Mammary epithelial cell (primary cell): ENCODE results near the gene TMCC1.

Experiments
- EZH2 ChIP-seq: IDR thresholded peaks from 2 replicates; pipeline ENCODE4 v1.6.1; 2012; ENCODE audit warnings: low read length, inconsistent platforms, borderline replicate concordance
- TF ChIP-seq, protein P1 (sequence below), 2 donors: IDR thresholded peaks in 1 of 2; conservative IDR thresholded peaks in 1 of 2; 2 replicates each; pipeline ENCODE4 v1.5.1; 2011 to 2012; ENCODE audit warnings: inconsistent platforms in 2 of 2, low read length in 2 of 2, mild to moderate bottlenecking in 2 of 2, control low read depth in 1 of 2, low read depth in 1 of 2; ENCODE audit not compliant: insufficient read depth in 1 of 2; ENCODE audit errors: extremely low read depth in 1 of 2

DNA sequence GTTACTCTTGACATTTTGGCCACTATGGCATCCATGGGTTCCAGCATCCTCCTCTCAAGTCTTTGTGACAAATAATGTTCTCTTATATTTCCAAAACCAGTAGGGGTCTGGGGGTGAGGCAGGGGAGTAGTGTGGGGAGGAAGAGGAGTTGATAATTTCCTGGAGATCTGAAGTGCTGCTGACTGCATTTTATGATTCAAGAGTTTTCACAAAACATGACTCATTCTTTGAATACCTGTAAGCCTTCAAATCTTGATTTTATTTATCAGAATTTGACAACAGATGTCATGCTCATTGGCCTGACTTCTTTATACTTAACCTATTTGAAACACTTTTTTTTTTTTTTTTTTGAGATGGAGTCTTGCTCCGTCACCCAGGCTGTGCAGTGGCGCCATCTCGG is 188.2 kb downstream of the TMCC1 start:
- TF ChIP-seq, protein P1, sequence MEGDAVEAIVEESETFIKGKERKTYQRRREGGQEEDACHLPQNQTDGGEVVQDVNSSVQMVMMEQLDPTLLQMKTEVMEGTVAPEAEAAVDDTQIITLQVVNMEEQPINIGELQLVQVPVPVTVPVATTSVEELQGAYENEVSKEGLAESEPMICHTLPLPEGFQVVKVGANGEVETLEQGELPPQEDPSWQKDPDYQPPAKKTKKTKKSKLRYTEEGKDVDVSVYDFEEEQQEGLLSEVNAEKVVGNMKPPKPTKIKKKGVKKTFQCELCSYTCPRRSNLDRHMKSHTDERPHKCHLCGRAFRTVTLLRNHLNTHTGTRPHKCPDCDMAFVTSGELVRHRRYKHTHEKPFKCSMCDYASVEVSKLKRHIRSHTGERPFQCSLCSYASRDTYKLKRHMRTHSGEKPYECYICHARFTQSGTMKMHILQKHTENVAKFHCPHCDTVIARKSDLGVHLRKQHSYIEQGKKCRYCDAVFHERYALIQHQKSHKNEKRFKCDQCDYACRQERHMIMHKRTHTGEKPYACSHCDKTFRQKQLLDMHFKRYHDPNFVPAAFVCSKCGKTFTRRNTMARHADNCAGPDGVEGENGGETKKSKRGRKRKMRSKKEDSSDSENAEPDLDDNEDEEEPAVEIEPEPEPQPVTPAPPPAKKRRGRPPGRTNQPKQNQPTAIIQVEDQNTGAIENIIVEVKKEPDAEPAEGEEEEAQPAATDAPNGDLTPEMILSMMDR (conservative IDR thresholded peaks at IDR 0.05 in 1 of 2, IDR thresholded peaks at IDR 0.05 in 1 of 2; ENCODE audit: extremely low read depth in 1 of 2, insufficient read depth in 1 of 2, low read depth in 1 of 2, low read length in 2 of 2), result no peak
- TF ChIP-seq EZH2, result no peak
